ENCODE results near the gene GNGT1.

GRCh38 chr7:93935102-93935501, 28.7 kb downstream of the GNGT1 start:
- TF ChIP-seq CTCF (IDR thresholded peaks at IDR 0.05) (no peak), POLR2A (IDR thresholded peaks at IDR 0.05) (no peak)
